Neural progenitor cell (in vitro differentiated cells): ENCODE data around the gene STIM1. TPM values are rescaled to one million over a fixed set of nuclear protein-coding genes. Genes with fewer than 3 reads are reported as not detected.

Experiments used
- DNase-seq: peaks from one replicate; pipeline ENCODE4 v3.0.0-alpha.2; 2016; ENCODE audit warnings: low spot score
- H2AFZ ChIP-seq: fragments of 200-600 bp; sonication (generic); replicated peaks from 2 replicates; pipeline ENCODE4 v1.6.1; 2016; ENCODE audit warnings: antibody characterized with exemption
- H3F3A ChIP-seq: fragments of 200-600 bp; sonication (generic); 2 replicates; pipeline ENCODE4 v1.6.1; 2016; ENCODE audit warnings: antibody characterized with exemption, low read depth
- H3K27ac ChIP-seq: fragments of 200-600 bp; sonication (generic); 2 replicates; pipeline ENCODE4 v1.5.1; 2016; ENCODE audit warnings: mild to moderate bottlenecking
- H3K27me3 ChIP-seq: fragments of 200-600 bp; sonication (generic); 2 replicates; pipeline ENCODE4 v1.6.1; 2016; ENCODE audit warnings: mild to moderate bottlenecking, moderate library complexity
- H3K36me3 ChIP-seq: fragments of 200-600 bp; sonication (generic); 2 replicates; pipeline ENCODE4 v1.5.1; 2016
- H3K4me1 ChIP-seq: fragments of 200-600 bp; sonication (generic); 2 replicates; pipeline ENCODE4 v1.6.1; 2016; ENCODE audit warnings: mixed run types
- H3K4me2 ChIP-seq: fragments of 200-600 bp; sonication (generic); 2 replicates; pipeline ENCODE4 v1.6.1; 2016
- H3K4me3 ChIP-seq: fragments of 200-600 bp; sonication (generic); 2 replicates; pipeline ENCODE4 v1.5.1; 2016
- H3K79me2 ChIP-seq: fragments of 200-600 bp; sonication (generic); 2 replicates; pipeline ENCODE4 v1.6.1; 2016; ENCODE audit warnings: low read depth
- H3K9ac ChIP-seq: fragments of 200-600 bp; sonication (generic); 2 replicates; pipeline ENCODE4 v1.6.1; 2016
- H3K9me3 ChIP-seq: fragments of 200-600 bp; sonication (generic); 2 replicates; pipeline ENCODE4 v1.5.1; 2016; ENCODE audit warnings: low read depth
- H4K20me1 ChIP-seq: fragments of 200-600 bp; sonication (generic); 2 replicates; pipeline ENCODE4 v1.6.1; 2016; ENCODE audit warnings: low read depth
- H3K27ac Mint-ChIP-seq: 3 replicates; pipeline ENCODE4 v1.8.0; 2021; ENCODE audit warnings: mixed read lengths
- H3K27me3 Mint-ChIP-seq: 2 replicates; pipeline ENCODE4 v1.8.0; 2022; ENCODE audit warnings: low read depth, mild to moderate bottlenecking, inconsistent platforms, moderate library complexity, mixed read lengths; ENCODE audit not compliant: insufficient read depth
- H3K36me3 Mint-ChIP-seq: 3 replicates; pipeline ENCODE4 v1.8.0; 2021; ENCODE audit warnings: mixed read lengths
- H3K4me1 Mint-ChIP-seq: 3 replicates; pipeline ENCODE4 v1.8.0; 2021; ENCODE audit warnings: mixed read lengths
- H3K4me3 Mint-ChIP-seq: 3 replicates; pipeline ENCODE4 v1.8.0; 2021; ENCODE audit warnings: mild to moderate bottlenecking, moderate library complexity, mixed read lengths
- H3K9me3 Mint-ChIP-seq: 3 replicates; pipeline ENCODE4 v1.8.0; 2020; ENCODE audit warnings: mixed read lengths
- CTCF ChIP-seq: fragments of 200-600 bp; sonication (generic); IDR thresholded peaks from 2 replicates; pipeline ENCODE4 v1.5.1; 2017; ENCODE audit warnings: antibody characterized with exemption, mild to moderate bottlenecking
- EZH2 ChIP-seq: fragments of 200-600 bp; sonication (generic); IDR thresholded peaks from 2 replicates; pipeline ENCODE4 v1.6.1; 2017; ENCODE audit warnings: antibody characterized with exemption, mild to moderate bottlenecking, moderate library complexity
- EZH2phosphoT487 ChIP-seq: fragments of 200-600 bp; sonication (generic); IDR thresholded peaks from 2 replicates; pipeline ENCODE4 v1.6.1; 2017; ENCODE audit warnings: antibody characterized with exemption
- total RNA-seq: library from RNA; depleted of rRNA; stranded (reverse); fragments of >200 nt; gene quantifications from 2 replicates; pipeline ENCODE4 v1.2.3, GENCODE V29; 2015; ENCODE audit warnings: low replicate concordance

The STIM1 gene
- total RNA-seq, 1 donor from 2014 or later: 18.9 TPM

- H3K27ac ChIP-seq: no peak overlapping the region
- no peak overlapping the region for H3K9ac ChIP-seq
Measured at GRCh38 chr11:3909901-3910300, 54.4 kb downstream of the STIM1 start.

GRCh38 chr11:3911908-3912505, 56.5 kb downstream of the STIM1 start:
- H3K4me1 Mint-ChIP-seq: no peaks in the 10 kb centered on the region

More at GRCh38 chr11:3909901-3910300, 54.4 kb downstream of the STIM1 start:
- H3K36me3 Mint-ChIP-seq: no peaks in the 10 kb centered on the region
- H3F3A ChIP-seq: no peaks in the 10 kb centered on the region
- TF ChIP-seq CTCF (no peak), EZH2 (no peak), EZH2phosphoT487 (no peak)
- H3K36me3 ChIP-seq: no peaks in the 10 kb centered on the region
- no peak overlapping the region for H2AFZ ChIP-seq
- H3K27me3 ChIP-seq: no peaks in the 10 kb centered on the region
- H3K4me3 Mint-ChIP-seq: no peak overlapping the region
- no peak overlapping the region for H3K4me2 ChIP-seq
- DNase-seq: no peak
- H3K4me1 Mint-ChIP-seq: peaks cover 12% of the 10 kb centered on the region
- H4K20me1 ChIP-seq: no peaks in the 10 kb centered on the region
- no peaks in the 10 kb centered on the region for H3K79me2 ChIP-seq
- no peaks in the 10 kb centered on the region for H3K9me3 Mint-ChIP-seq
- H3K4me1 ChIP-seq: peaks cover 14% of the 10 kb centered on the region
- H3K9me3 ChIP-seq: no peaks in the 10 kb centered on the region
- H3K4me3 ChIP-seq: no peak overlapping the region
- H3K27ac Mint-ChIP-seq: no peak overlapping the region
- peaks cover 2% of the 10 kb centered on the region for H3K27me3 Mint-ChIP-seq

GRCh38 chr11:3913921-3914320, 58.5 kb downstream of the STIM1 start:
- Histone ChIP-seq H3K9ac (no peak overlapping the region), H3K36me3 (no peaks in the 10 kb centered on the region), H3K4me2 (no peak overlapping the region), H3K27me3 (no peaks in the 10 kb centered on the region), H3K9me3 (no peaks in the 10 kb centered on the region), H3F3A (no peaks in the 10 kb centered on the region), H3K79me2 (no peaks in the 10 kb centered on the region), H4K20me1 (no peaks in the 10 kb centered on the region), H3K4me3 (no peak overlapping the region), H3K4me1 (no peaks in the 10 kb centered on the region), H2AFZ (no peak overlapping the region), H3K27ac (no peak overlapping the region)
- no peaks in the 10 kb centered on the region for H3K36me3 Mint-ChIP-seq
- no peak overlapping the region for H3K27ac Mint-ChIP-seq
- H3K27me3 Mint-ChIP-seq: no peaks in the 10 kb centered on the region
- DNase-seq: no peak
- H3K4me1 Mint-ChIP-seq: no peaks in the 10 kb centered on the region
- TF ChIP-seq CTCF (no peak), EZH2phosphoT487 (no peak), EZH2 (no peak)
- H3K9me3 Mint-ChIP-seq: no peaks in the 10 kb centered on the region
- no peak overlapping the region for H3K4me3 Mint-ChIP-seq

More at GRCh38 chr11:3911908-3912505, 56.5 kb downstream of the STIM1 start:
- no peak overlapping the region for H3K27ac ChIP-seq
- no peak for DNase-seq
- no peaks in the 10 kb centered on the region for H3K27me3 ChIP-seq
- H3K27ac Mint-ChIP-seq: no peak overlapping the region
- no peaks in the 10 kb centered on the region for H3K27me3 Mint-ChIP-seq
- H4K20me1 ChIP-seq: no peaks in the 10 kb centered on the region
- no peaks in the 10 kb centered on the region for H3K4me1 ChIP-seq
- no peaks in the 10 kb centered on the region for H3K79me2 ChIP-seq
- H3K9me3 Mint-ChIP-seq: no peaks in the 10 kb centered on the region
- H3K4me3 ChIP-seq: no peak overlapping the region
- H3K36me3 ChIP-seq: no peaks in the 10 kb centered on the region
- no peak for TF ChIP-seq CTCF
- TF ChIP-seq EZH2phosphoT487: no peak
- no peak for TF ChIP-seq EZH2
- no peak overlapping the region for H3K4me2 ChIP-seq
- no peaks in the 10 kb centered on the region for H3F3A ChIP-seq
- H3K9ac ChIP-seq: no peak overlapping the region
- no peaks in the 10 kb centered on the region for H3K36me3 Mint-ChIP-seq
- H3K9me3 ChIP-seq: no peaks in the 10 kb centered on the region
- no peak overlapping the region for H3K4me3 Mint-ChIP-seq
- H2AFZ ChIP-seq: no peak overlapping the region
